H1 (cell line): Measurements from ENCODE around the gene SLX4IP. TPM values are rescaled to one million over a fixed set of nuclear protein-coding genes. Genes with fewer than 3 reads are reported as not detected.

ENCODE experiments used
- CTCF ChIA-PET: fragments of 300-600 bp; sonication (Branson Sonifier 250); formaldehyde crosslinking; loops from one replicate; lab custom pipeline; 2021; ENCODE audit not compliant: partially characterized antibody; lab: Charles Lee
- POLR2A ChIA-PET: fragments of 300-600 bp; sonication (Branson Sonifier 250); formaldehyde crosslinking; loops from one replicate; lab custom pipeline; 2021; ENCODE audit warnings: inconsistent platforms; ENCODE audit not compliant: partially characterized antibody; lab: Charles Lee
- DNase-seq, 2 experiments: peaks; one replicate each; pipeline versions ENCODE4 v3.0.0 to v3.0.0-alpha.2; 2010 to 2022; ENCODE audit warnings: low spot score in 2 of 2, low read depth in 1 of 2, mixed read lengths in 1 of 2
- FAIRE-seq: peaks from 2 replicates; lab custom pipeline; 2011; peaks lifted over from hg19 to GRCh38; lab: Jason Lieb, UNC
- H2AFZ ChIP-seq: 2 replicates; pipeline ENCODE4 v1.8.1; 2012; ENCODE audit warnings: low read length, inconsistent platforms
- H2AK5ac ChIP-seq: 2 replicates; pipeline ENCODE4 v1.6.1; 2013; ENCODE audit warnings: low read depth, low read length
- H2BK120ac ChIP-seq: replicated peaks from 2 replicates; pipeline ENCODE3; 2013; ENCODE audit warnings: low read depth, low read length, inconsistent platforms
- H2BK12ac ChIP-seq: 2 replicates; pipeline ENCODE4 v1.6.1; 2013; ENCODE audit warnings: low read depth, low read length
- H2BK15ac ChIP-seq: 2 replicates; pipeline ENCODE4 v1.6.1; 2013; ENCODE audit warnings: low read length
- H2BK20ac ChIP-seq: 2 replicates; pipeline ENCODE4 v1.6.1; 2013; ENCODE audit warnings: low read length
- H2BK5ac ChIP-seq: 2 replicates; pipeline ENCODE4 v1.6.1; 2013; ENCODE audit warnings: low read depth, low read length
- H3K14ac ChIP-seq: 2 replicates; pipeline ENCODE4 v1.6.1; 2013; ENCODE audit warnings: inconsistent platforms; ENCODE audit not compliant: insufficient read length
- H3K18ac ChIP-seq: 2 replicates; pipeline ENCODE4 v1.6.1; 2013; ENCODE audit warnings: low read length; ENCODE audit errors: extremely low read depth
- H3K23ac ChIP-seq: 2 replicates; pipeline ENCODE4 v1.6.1; 2013; ENCODE audit warnings: inconsistent platforms; ENCODE audit not compliant: insufficient read length
- H3K23me2 ChIP-seq: 2 replicates; pipeline ENCODE4 v1.6.1; 2013; ENCODE audit warnings: low read depth, low read length
- H3K27ac ChIP-seq: 2 replicates; pipeline ENCODE4 v1.6.1; 2011; ENCODE audit warnings: low read depth, low read length, inconsistent platforms
- H3K27me3 ChIP-seq, 4 experiments: replicated peaks in 1 of 4; 1 replicate in 1 of 4; 2 replicates in 3 of 4; pipeline versions ENCODE4 v1.6.1 to v1.8.1; 2011 to 2013; ENCODE audit warnings: low read length in 3 of 4, mild to moderate bottlenecking in 3 of 4, inconsistent platforms in 2 of 4, mixed read lengths in 2 of 4, moderate library complexity in 1 of 4; ENCODE audit not compliant: control insufficient read depth in 3 of 4, insufficient read depth in 3 of 4; ENCODE audit errors: extremely low read depth in 1 of 4
- H3K36me3 ChIP-seq, 4 experiments: 2 replicates each; pipeline versions ENCODE4 v1.6.1 to v1.8.1; 2011 to 2013; ENCODE audit warnings: mild to moderate bottlenecking in 4 of 4, low read length in 3 of 4, moderate library complexity in 2 of 4, control low read depth in 1 of 4, inconsistent platforms in 1 of 4; ENCODE audit not compliant: insufficient read depth in 4 of 4, control insufficient read depth in 2 of 4
- H3K4ac ChIP-seq: replicated peaks from 2 replicates; pipeline ENCODE3; 2013; ENCODE audit warnings: low read length, low read depth, mixed read lengths, inconsistent platforms; ENCODE audit not compliant: insufficient read length
- H3K4me1 ChIP-seq, 4 experiments: replicated peaks in 1 of 4; 1 replicate in 1 of 4; 2 replicates in 3 of 4; pipeline versions ENCODE4 v1.6.1 to v1.8.1; 2011 to 2013; ENCODE audit warnings: low read length in 3 of 4, inconsistent platforms in 2 of 4, mixed read lengths in 1 of 4; ENCODE audit not compliant: insufficient read depth in 4 of 4, control insufficient read depth in 3 of 4
- H3K4me2 ChIP-seq, 2 experiments: 2 replicates each; pipeline versions ENCODE4 v1.6.1 to v1.8.1; 2011 to 2013; ENCODE audit warnings: low read depth in 2 of 2, low read length in 2 of 2, control low read depth in 1 of 2, inconsistent platforms in 1 of 2, mild to moderate bottlenecking in 1 of 2; ENCODE audit not compliant: insufficient read depth in 1 of 2
- H3K4me3 ChIP-seq, 4 experiments: fragments of 200-600, 300-600 bp in 1 of 4; sonication (generic), shearing (Covaris generic), sonication (Bioruptor Twin) in 1 of 4; 2 replicates each; pipeline versions ENCODE4 v1.5.1 to v1.8.1; 2011 to 2016; ENCODE audit warnings: low read length in 4 of 4, low read depth in 3 of 4, control low read depth in 2 of 4, inconsistent platforms in 2 of 4, mild to moderate bottlenecking in 2 of 4, mixed read lengths in 1 of 4, moderate library complexity in 1 of 4; ENCODE audit not compliant: insufficient read depth in 2 of 4; ENCODE audit errors: extremely low read depth in 1 of 4
- H3K56ac ChIP-seq: replicated peaks from 2 replicates; pipeline ENCODE3; 2013; ENCODE audit warnings: low read depth, mild to moderate bottlenecking, mixed read lengths, low read length, inconsistent platforms; ENCODE audit not compliant: insufficient read length
- H3K79me1 ChIP-seq: 2 replicates; pipeline ENCODE4 v1.6.1; 2013; ENCODE audit warnings: low read depth, low read length, control low read depth
- H3K79me2 ChIP-seq, 2 experiments: 2 replicates each; pipeline versions ENCODE4 v1.6.1 to v1.8.1; 2012 to 2013; ENCODE audit warnings: low read length in 2 of 2, mild to moderate bottlenecking in 2 of 2, inconsistent platforms in 1 of 2; ENCODE audit not compliant: insufficient read depth in 2 of 2, control insufficient read depth in 1 of 2
- H3K9ac ChIP-seq, 4 experiments: replicated peaks in 1 of 4; 1 replicate in 1 of 4; 2 replicates in 3 of 4; pipeline versions ENCODE4 v1.6.1 to v1.8.1; 2011 to 2013; ENCODE audit warnings: low read depth in 3 of 4, low read length in 3 of 4, control low read depth in 2 of 4, mild to moderate bottlenecking in 2 of 4, moderate library complexity in 2 of 4, inconsistent platforms in 1 of 4; ENCODE audit errors: extremely low read depth in 1 of 4
- H3K9me3 ChIP-seq, 2 experiments: 2 replicates each; pipeline versions ENCODE4 v1.6.1 to v1.8.1; 2012 to 2013; ENCODE audit warnings: mild to moderate bottlenecking in 2 of 2, moderate library complexity in 2 of 2, control low read depth in 1 of 2, inconsistent platforms in 1 of 2, low read depth in 1 of 2, low read length in 1 of 2, mixed read lengths in 1 of 2; ENCODE audit not compliant: insufficient read depth in 2 of 2
- H4K20me1 ChIP-seq, 2 experiments: replicated peaks in 1 of 2; 2 replicates each; pipeline versions ENCODE3 to v1.8.1; 2011 to 2013; ENCODE audit warnings: inconsistent platforms in 2 of 2, low read length in 2 of 2, mild to moderate bottlenecking in 1 of 2; ENCODE audit not compliant: insufficient read depth in 2 of 2, control insufficient read depth in 1 of 2
- H4K5ac ChIP-seq: 2 replicates; pipeline ENCODE4 v1.6.1; 2013; ENCODE audit warnings: low read length, low read depth, mixed read lengths, inconsistent platforms; ENCODE audit not compliant: insufficient read length
- H4K8ac ChIP-seq: 2 replicates; pipeline ENCODE4 v1.8.0; 2013; ENCODE audit warnings: mild to moderate bottlenecking, moderate library complexity, low read length, inconsistent platforms; ENCODE audit not compliant: insufficient read depth; ENCODE audit errors: extremely low read depth
- H4K91ac ChIP-seq: replicated peaks from 2 replicates; pipeline ENCODE3; 2013; ENCODE audit warnings: low read length, mixed read lengths, inconsistent platforms; ENCODE audit not compliant: insufficient read length
- ASH2L ChIP-seq: fragments of 200-600, 300-600 bp; sonication (generic); IDR thresholded peaks from one replicate; pipeline ENCODE4 v1.7.1; 2017; ENCODE audit warnings: low read length
- CBX5 ChIP-seq: fragments of 300-800, 300-1000 bp; sonication (generic); IDR thresholded peaks from 2 replicates; pipeline ENCODE4 v1.7.1; 2016; ENCODE audit warnings: antibody characterized with exemption, low read length, low read depth
- EP300 ChIP-seq, 2 experiments: IDR thresholded peaks; 1 replicate in 1 of 2; 2 replicates in 1 of 2; pipeline ENCODE4 v1.6.1; 2011 to 2012; ENCODE audit warnings: low read depth in 2 of 2, low read length in 2 of 2, mild to moderate bottlenecking in 2 of 2, borderline replicate concordance in 1 of 2, inconsistent platforms in 1 of 2, moderate library complexity in 1 of 2
- SRF ChIP-seq: IDR thresholded peaks from 2 replicates; pipeline ENCODE4 v1.6.1; 2011; ENCODE audit warnings: mild to moderate bottlenecking, low read depth, low read length, moderate library complexity
- TAF7 ChIP-seq: optimal IDR thresholded peaks from 2 replicates; pipeline ENCODE3; 2011; ENCODE audit warnings: low read depth, mild to moderate bottlenecking, inconsistent platforms, low read length, moderate library complexity, borderline replicate concordance
- WGBS, 2 experiments: shearing (Covaris generic) in 1 of 2; methylation state at CpG; one replicate each; pipeline versions ENCODE4 v1.1.6 to v1.1.7; 2013 to 2015; ENCODE audit warnings: low lambda C conversion rate in 2 of 2, mixed read lengths in 2 of 2, inconsistent platforms in 1 of 2, low coverage in 1 of 2, missing lambda C conversion rate in 1 of 2; ENCODE audit not compliant: insufficient replicate concordance in 2 of 2, insufficient coverage in 1 of 2, insufficient read length in 1 of 2; ENCODE audit errors: extremely low coverage in 1 of 2, missing lambda C conversion rate in 1 of 2; 5-methylcytosine and 5-hydroxymethylcytosine counted together
- polyA plus RNA-seq, 7 experiments: library from polyadenylated mRNA; depleted of rRNA in 3 of 7; stranded (reverse) in 5 of 7; unstranded in 2 of 7; fragments of >200 nt in 5 of 7; fragments of 200-250 nt in 2 of 7; gene quantifications; 1 replicate in 5 of 7; 2 replicates in 1 of 7; 4 replicates in 1 of 7; pipeline versions ENCODE4 v1.2.1 to v1.2.3, GENCODE V29; 2011 to 2013; ENCODE audit warnings: missing spikeins in 2 of 7, mixed read lengths in 2 of 7
- total RNA-seq: library from RNA; stranded (reverse); fragmentation: NEBNext Ultra II Directional; extraction: Animal tissue kit (Norgen Biotek cat#: 25700); gene quantifications from 2 replicates; pipeline ENCODE4 v1.2.1, GENCODE V29; 2021

SLX4IP gene
- total and polyA plus RNA-seq, 2 of the 8 experiments (the other 6 are each of a cell fraction or from before 2014, with no cell fraction given) = 2.4 to 8.7 TPM

GRCh38 chr20:10447028-10447427 lies 11.9 kb downstream of the SLX4IP start:
- no peak overlapping the region for H2BK20ac ChIP-seq
- FAIRE-seq = no peak
- H2BK15ac ChIP-seq = no peak overlapping the region
- no peak overlapping the region for H4K5ac ChIP-seq
- no peak overlapping the region for H3K56ac ChIP-seq
- no peaks in the 10 kb centered on the region for H3K9me3 ChIP-seq
- no peaks in the 10 kb centered on the region for H3K36me3 ChIP-seq
- no peak overlapping the region for H3K18ac ChIP-seq
- WGBS, 2 experiments = 93% methylated on average over 3 of the region's 3 CpGs; no CpG with 5 or more reads in 1 of the 2 experiments
- H3K4me3 ChIP-seq = no peak overlapping the region
- H3K9ac ChIP-seq = no peak overlapping the region
- H3K79me1 ChIP-seq = peaks cover 5% of the 10 kb centered on the region
- no peak for DNase-seq
- no peak overlapping the region for H3K14ac ChIP-seq
- no peak overlapping the region for H3K4ac ChIP-seq
- no peak overlapping the region for H4K91ac ChIP-seq
- H2AK5ac ChIP-seq = no peak overlapping the region
- no peak overlapping the region for H3K27ac ChIP-seq
- H3K23ac ChIP-seq = no peak overlapping the region
- TF ChIP-seq SRF (no peak), CBX5 (no peak), TAF7 (no peak), EP300 (IDR thresholded peaks at IDR 0.05; ENCODE audit: borderline replicate concordance in 1 of 2, low read depth in 2 of 2, low read length in 2 of 2) (no peak), ASH2L (no peak)
- H3K27me3 ChIP-seq = no peaks in the 10 kb centered on the region
- H4K20me1 ChIP-seq = peaks cover 0 to 3% of the 10 kb centered on the region in 2 experiments
- ChIA-PET POLR2A (no interaction called here), CTCF (no interaction called here)
- peaks cover 0 to 23% of the 10 kb centered on the region in 2 experiments; a peak in 3 of 4 replicates for H3K79me2 ChIP-seq
- no peak overlapping the region for H2BK120ac ChIP-seq
- no peak overlapping the region for H4K8ac ChIP-seq
- H3K4me1 ChIP-seq = peaks cover 0 to 5% (median 2%) of the 10 kb centered on the region in 4 experiments; a peak in 2 of 7 replicates
- H2BK5ac ChIP-seq = no peak overlapping the region
- H3K4me2 ChIP-seq = no peak overlapping the region
- no peak overlapping the region for H2AFZ ChIP-seq
- H2BK12ac ChIP-seq = no peak overlapping the region
- no peaks in the 10 kb centered on the region for H3K23me2 ChIP-seq
